ENCODE data around the gene NR4A2.
A peak's percentile ranks its signal among the peaks of the same experiment; 100 is the strongest.
"Not testable (repeated sequence)": the region's sequence is repeated elsewhere in the genome, so short reads cannot be mapped to it uniquely, and the experiment has no call there.

NR4A2 gene

DNA sequence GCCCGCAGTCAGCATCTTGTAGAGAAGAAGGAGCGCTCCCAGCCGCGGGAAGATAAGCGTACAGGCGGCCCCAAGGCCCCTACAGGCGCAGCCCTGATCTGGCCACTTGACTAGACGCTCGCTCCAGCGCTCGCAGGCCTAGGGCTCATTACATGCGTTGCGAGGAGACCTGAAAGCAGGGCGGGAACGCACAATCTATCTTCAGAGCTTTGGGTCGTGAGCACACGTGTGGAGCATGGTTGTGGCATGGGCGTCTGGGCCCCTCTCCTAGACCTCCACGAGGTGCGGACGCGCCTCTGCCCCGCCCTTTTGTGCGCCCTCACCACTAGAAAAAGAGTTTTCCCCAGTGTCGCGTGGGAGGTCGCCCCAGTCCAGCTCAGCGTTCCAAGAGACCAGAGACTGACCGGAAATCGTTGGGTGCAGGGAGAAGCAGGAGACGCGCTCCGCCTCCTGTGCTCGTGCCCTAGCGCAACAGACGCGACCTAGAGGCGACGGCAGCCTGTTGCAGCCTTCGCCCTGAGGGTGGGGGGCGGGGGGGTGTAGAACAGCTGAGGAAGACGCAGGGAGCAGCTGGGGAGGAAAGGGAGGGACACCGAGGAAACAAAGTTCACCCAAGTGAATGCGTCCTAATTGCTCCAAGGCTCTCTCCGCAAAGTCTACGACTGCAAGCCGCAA is 12.6 kb downstream of the NR4A2 start:
- peaks cover 17% of the 10 kb centered on the region for H3K27me3 ChIP-seq (ENCODE audit: insufficient read depth, low read length)
- H2AFZ ChIP-seq (ENCODE audit: low read length, unreplicated experiment), result peak overlapping the region; percentile 73
- H3K79me2 ChIP-seq (ENCODE audit: control insufficient read depth, insufficient read depth, low read length, unreplicated experiment), result no peaks in the 10 kb centered on the region
- peak overlapping the region; percentile 59; the same call in 1 of the 2 replicates for H3K27ac ChIP-seq (ENCODE audit: low read depth, low read length)
- H3K4me1 ChIP-seq (ENCODE audit: control insufficient read depth, insufficient read depth, low read length, unreplicated experiment), result peaks cover 3% of the 10 kb centered on the region
- peak overlapping the region; percentile 85 for H3K4me3 ChIP-seq (ENCODE audit: low read depth, low read length)
- H3K36me3 ChIP-seq (ENCODE audit: insufficient read depth, low read length), result no peaks in the 10 kb centered on the region

DNA sequence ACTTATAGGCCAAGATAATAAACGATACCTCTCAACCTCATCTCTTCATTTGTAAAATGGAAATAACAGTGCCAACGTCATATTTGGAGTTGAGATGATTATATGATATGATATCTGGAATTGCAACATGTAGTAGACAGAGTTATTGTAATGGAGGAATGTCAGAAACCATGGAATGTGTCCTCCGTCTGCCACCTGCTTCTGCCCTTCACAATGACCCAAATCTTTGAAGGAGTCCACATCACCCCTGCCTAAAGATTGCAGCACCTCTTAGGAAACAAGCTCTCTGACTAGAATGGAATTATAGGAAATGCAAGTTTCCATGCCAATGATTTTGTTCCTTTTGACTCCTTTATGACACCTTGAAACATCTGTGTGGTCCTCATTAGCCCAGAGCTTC is 14.9 kb downstream of the NR4A2 start:
- no peaks in the 10 kb centered on the region for H3K36me3 ChIP-seq (ENCODE audit: insufficient read depth, low read length)
- no peak overlapping the region for H2AFZ ChIP-seq (ENCODE audit: low read length, unreplicated experiment)
- peaks cover 3% of the 10 kb centered on the region for H3K4me1 ChIP-seq (ENCODE audit: control insufficient read depth, insufficient read depth, low read length, unreplicated experiment)
- no peaks in the 10 kb centered on the region for H3K79me2 ChIP-seq (ENCODE audit: control insufficient read depth, insufficient read depth, low read length, unreplicated experiment)
- no peak overlapping the region for H3K27ac ChIP-seq (ENCODE audit: low read depth, low read length)
- H3K27me3 ChIP-seq (ENCODE audit: insufficient read depth, low read length), result peaks cover 10% of the 10 kb centered on the region
- H3K4me3 ChIP-seq (ENCODE audit: low read depth, low read length), result no peak overlapping the region

DNA sequence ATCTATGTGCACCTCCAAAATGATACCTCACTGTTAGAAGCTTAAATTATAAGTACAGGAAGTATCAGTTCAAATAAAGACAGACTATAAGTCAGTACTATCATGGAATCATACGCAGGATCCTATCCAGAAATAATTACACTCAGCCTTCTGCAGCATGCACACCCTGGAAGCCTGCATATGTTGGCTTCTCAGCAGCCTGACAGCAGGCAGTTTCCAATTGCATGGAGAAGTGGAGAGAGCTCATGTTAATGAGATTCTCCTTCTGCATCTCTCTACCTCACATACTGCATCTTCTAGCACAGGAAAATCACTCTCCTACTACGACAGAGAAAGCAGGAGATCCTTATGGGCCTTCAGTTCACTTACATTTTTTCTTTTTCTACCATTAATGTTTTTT is 20.5 kb downstream of the NR4A2 start:
- H3K79me2 ChIP-seq (ENCODE audit: control insufficient read depth, insufficient read depth, low read length, unreplicated experiment), result no peaks in the 10 kb centered on the region
- H3K4me3 ChIP-seq (ENCODE audit: low read depth, low read length), result no peak overlapping the region
- no peak overlapping the region for H3K27ac ChIP-seq (ENCODE audit: low read depth, low read length)
- no peaks in the 10 kb centered on the region for H3K4me1 ChIP-seq (ENCODE audit: control insufficient read depth, insufficient read depth, low read length, unreplicated experiment)
- peaks cover 5% of the 10 kb centered on the region; the same call in 1 of the 2 replicates for H3K27me3 ChIP-seq (ENCODE audit: insufficient read depth, low read length)
- H2AFZ ChIP-seq (ENCODE audit: low read length, unreplicated experiment), result no peak overlapping the region
- no peaks in the 10 kb centered on the region for H3K36me3 ChIP-seq (ENCODE audit: insufficient read depth, low read length)

DNA sequence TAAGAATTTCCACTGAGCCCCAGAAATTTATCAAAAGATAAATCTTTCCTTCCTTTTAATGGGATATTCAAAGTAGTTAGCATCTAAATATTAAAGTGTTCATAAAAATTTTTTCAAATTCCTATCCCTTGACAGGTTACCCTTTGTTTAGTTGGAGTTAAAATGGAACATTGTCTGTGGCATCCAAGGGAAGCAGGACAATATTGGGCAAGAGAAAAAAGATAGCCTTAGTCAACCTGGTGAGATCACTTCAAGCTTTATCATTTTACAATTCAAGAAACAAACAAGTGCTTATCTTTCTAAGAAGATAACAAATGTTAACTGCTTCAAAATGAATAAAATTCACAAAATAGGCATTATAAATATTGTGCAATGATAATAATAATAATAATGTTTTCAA is 21.7 kb downstream of the NR4A2 start:
- no peaks in the 10 kb centered on the region for H3K79me2 ChIP-seq (ENCODE audit: control insufficient read depth, insufficient read depth, low read length, unreplicated experiment)
- peaks cover 5% of the 10 kb centered on the region; the same call in 1 of the 2 replicates for H3K27me3 ChIP-seq (ENCODE audit: insufficient read depth, low read length)
- no peak overlapping the region for H3K4me3 ChIP-seq (ENCODE audit: low read depth, low read length)
- H3K27ac ChIP-seq (ENCODE audit: low read depth, low read length), result no peak overlapping the region
- no peak overlapping the region for H2AFZ ChIP-seq (ENCODE audit: low read length, unreplicated experiment)
- no peaks in the 10 kb centered on the region for H3K36me3 ChIP-seq (ENCODE audit: insufficient read depth, low read length)
- H3K4me1 ChIP-seq (ENCODE audit: control insufficient read depth, insufficient read depth, low read length, unreplicated experiment), result no peaks in the 10 kb centered on the region

DNA sequence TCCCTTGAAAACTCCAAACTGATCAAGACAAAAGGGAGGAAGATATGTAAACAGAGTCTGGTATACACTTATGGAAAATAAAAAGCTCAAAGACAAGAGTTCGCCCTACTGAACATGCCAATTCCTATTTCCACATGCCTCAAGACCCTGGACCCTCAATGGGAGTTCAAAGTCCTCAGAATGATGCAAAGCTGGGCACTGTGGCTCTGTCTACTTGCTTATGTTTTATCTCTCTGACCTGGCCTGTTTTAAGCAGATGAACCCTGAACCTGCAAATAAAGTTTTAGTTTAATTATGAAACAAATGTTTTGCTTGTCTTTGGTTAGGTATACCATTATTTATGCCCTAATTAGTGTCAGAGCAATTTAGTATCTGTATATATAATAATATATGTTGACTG is 22.6 kb downstream of the NR4A2 start:
- no peak overlapping the region for H3K27ac ChIP-seq (ENCODE audit: low read depth, low read length)
- no peaks in the 10 kb centered on the region for H3K4me1 ChIP-seq (ENCODE audit: control insufficient read depth, insufficient read depth, low read length, unreplicated experiment)
- peaks cover 5% of the 10 kb centered on the region; the same call in 1 of the 2 replicates for H3K27me3 ChIP-seq (ENCODE audit: insufficient read depth, low read length)
- H3K79me2 ChIP-seq (ENCODE audit: control insufficient read depth, insufficient read depth, low read length, unreplicated experiment), result no peaks in the 10 kb centered on the region
- no peaks in the 10 kb centered on the region for H3K36me3 ChIP-seq (ENCODE audit: insufficient read depth, low read length)
- H2AFZ ChIP-seq (ENCODE audit: low read length, unreplicated experiment), result no peak overlapping the region
- no peak overlapping the region for H3K4me3 ChIP-seq (ENCODE audit: low read depth, low read length)

DNA sequence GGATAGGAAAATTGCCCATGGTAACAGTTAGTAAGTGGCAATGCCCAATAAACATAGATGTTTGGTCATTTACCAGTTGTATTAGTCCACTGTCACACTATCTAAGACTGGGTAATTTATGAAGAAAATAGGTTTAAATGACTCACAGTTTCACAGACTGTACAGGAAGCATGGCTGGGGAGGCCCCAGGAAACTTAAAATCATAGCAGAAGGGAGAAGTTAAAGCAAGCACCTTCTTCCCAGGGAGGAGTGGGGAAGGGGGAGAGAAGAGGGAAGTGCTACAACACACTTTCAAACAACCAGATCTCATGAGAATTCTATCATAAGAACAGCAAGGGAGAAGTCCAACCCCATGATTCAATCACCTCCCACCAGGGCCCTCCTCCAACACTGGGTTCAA is 23.4 kb downstream of the NR4A2 start:
- Histone ChIP-seq H3K4me1 (ENCODE audit: control insufficient read depth, insufficient read depth, low read length, unreplicated experiment) (no peaks in the 10 kb centered on the region), H3K4me3 (ENCODE audit: low read depth, low read length) (no peak overlapping the region), H3K27ac (ENCODE audit: low read depth, low read length) (no peak overlapping the region), H3K36me3 (ENCODE audit: insufficient read depth, low read length) (no peaks in the 10 kb centered on the region), H3K27me3 (ENCODE audit: insufficient read depth, low read length) (peaks cover 5% of the 10 kb centered on the region; the same call in 1 of the 2 replicates), H3K79me2 (ENCODE audit: control insufficient read depth, insufficient read depth, low read length, unreplicated experiment) (no peaks in the 10 kb centered on the region), H2AFZ (ENCODE audit: low read length, unreplicated experiment) (no peak overlapping the region)

DNA sequence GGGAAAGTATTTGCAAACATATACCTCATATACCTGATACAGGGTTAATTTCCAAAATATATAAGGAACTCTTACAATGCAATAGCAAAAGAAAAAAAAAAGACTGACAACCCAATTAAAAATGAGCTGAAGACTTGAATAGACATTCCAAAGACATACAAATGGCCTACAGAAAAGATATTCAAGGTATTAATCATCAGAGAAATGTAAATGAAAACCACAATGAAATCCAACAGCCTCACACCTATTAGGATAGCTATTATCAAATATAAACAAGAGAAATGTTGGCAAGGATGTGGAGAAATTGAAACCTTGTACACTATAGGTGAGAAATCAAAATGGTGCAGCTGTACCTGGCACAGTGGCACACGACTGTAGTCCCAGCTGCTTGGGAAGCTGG is 25.7 kb downstream of the NR4A2 start:
- Histone ChIP-seq H3K27me3 (ENCODE audit: insufficient read depth, low read length) (peaks cover 5% of the 10 kb centered on the region; the same call in 1 of the 2 replicates), H3K79me2 (ENCODE audit: control insufficient read depth, insufficient read depth, low read length, unreplicated experiment) (no peaks in the 10 kb centered on the region), H3K4me3 (ENCODE audit: low read depth, low read length) (no peak overlapping the region), H2AFZ (ENCODE audit: low read length, unreplicated experiment) (no peak overlapping the region), H3K36me3 (ENCODE audit: insufficient read depth, low read length) (no peaks in the 10 kb centered on the region), H3K27ac (ENCODE audit: low read depth, low read length) (no peak overlapping the region), H3K4me1 (ENCODE audit: control insufficient read depth, insufficient read depth, low read length, unreplicated experiment) (no peaks in the 10 kb centered on the region)

DNA sequence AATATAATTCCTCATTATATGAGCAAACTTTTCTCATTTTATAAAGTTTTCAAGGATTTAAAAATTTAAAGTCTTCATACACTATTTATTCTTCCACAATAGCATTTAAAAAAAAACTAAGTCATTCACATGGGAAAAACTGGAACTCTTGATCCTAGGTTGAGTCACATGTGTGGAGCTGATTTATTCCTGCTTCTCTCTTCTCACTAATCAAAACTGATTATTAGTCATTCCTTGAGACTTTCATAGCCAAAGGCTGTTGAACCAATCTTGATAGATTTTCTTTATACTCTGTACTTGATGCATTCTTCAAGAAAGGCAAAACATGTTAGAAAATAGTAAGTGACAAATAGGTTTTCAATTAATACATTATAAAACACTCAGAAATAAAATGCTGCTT is 27.4 kb downstream of the NR4A2 start:
- Histone ChIP-seq H3K4me1 (ENCODE audit: control insufficient read depth, insufficient read depth, low read length, unreplicated experiment) (no peaks in the 10 kb centered on the region), H3K4me3 (ENCODE audit: low read depth, low read length) (no peak overlapping the region), H3K79me2 (ENCODE audit: control insufficient read depth, insufficient read depth, low read length, unreplicated experiment) (no peaks in the 10 kb centered on the region), H2AFZ (ENCODE audit: low read length, unreplicated experiment) (no peak overlapping the region), H3K36me3 (ENCODE audit: insufficient read depth, low read length) (no peaks in the 10 kb centered on the region), H3K27me3 (ENCODE audit: insufficient read depth, low read length) (peaks cover 10% of the 10 kb centered on the region; the same call in 1 of the 2 replicates), H3K27ac (ENCODE audit: low read depth, low read length) (no peak overlapping the region)

DNA sequence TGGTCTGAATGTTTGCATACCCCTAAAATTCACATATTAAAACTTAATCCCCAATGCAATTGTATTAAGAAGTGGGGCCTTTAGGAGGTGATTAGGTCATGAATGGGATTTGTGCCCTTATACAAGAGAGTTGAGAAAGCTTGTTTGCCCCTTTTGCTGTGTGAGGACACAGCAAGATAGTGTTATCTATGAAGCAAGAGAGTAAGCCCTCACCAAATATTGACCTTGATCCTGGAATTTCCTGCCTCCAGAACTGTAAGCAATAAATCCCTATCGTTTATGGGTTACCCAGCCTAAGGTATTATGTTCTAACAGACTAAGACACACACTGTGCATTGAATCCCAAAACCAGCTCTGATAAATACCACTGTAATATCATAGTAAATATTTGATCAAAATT is 32.2 kb downstream of the NR4A2 start:
- H2AFZ ChIP-seq (ENCODE audit: low read length, unreplicated experiment), result no peak overlapping the region
- no peak overlapping the region for H3K27ac ChIP-seq (ENCODE audit: low read depth, low read length)
- H3K79me2 ChIP-seq (ENCODE audit: control insufficient read depth, insufficient read depth, low read length, unreplicated experiment), result no peaks in the 10 kb centered on the region
- H3K36me3 ChIP-seq (ENCODE audit: insufficient read depth, low read length), result no peaks in the 10 kb centered on the region
- H3K4me3 ChIP-seq (ENCODE audit: low read depth, low read length), result no peak overlapping the region
- H3K4me1 ChIP-seq (ENCODE audit: control insufficient read depth, insufficient read depth, low read length, unreplicated experiment), result no peaks in the 10 kb centered on the region
- H3K27me3 ChIP-seq (ENCODE audit: insufficient read depth, low read length), result peaks cover 14% of the 10 kb centered on the region; the same call in 1 of the 2 replicates

DNA sequence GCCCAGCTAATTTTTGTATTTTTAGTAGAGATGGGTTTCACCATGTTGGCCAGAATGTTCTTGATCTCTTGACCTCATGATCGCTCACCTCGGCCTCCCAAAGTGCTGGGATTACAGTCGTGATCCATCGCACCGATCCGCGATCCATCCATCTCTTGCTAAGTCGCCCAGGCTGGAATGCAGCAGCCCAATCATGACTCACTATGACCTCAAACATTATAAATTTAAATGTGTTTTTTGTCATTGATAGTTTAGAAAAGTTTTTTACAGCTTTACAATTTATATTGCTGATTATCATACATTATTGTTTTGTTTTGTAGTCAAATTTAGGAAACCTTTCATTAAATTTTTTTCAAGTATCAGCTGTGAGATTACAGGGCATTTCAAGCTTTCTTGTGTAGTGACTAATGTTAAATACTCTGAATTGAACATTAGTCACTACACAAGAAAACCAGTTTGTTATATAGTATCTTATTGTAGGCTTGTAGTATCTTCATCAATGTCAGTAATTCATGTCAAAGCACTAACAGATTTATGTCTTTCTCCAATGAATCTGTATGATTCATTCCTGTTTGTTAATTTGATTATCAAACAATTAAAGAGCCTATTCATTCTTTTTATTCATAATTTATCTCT is 37.5 kb downstream of the NR4A2 start:
- no peak overlapping the region for H2AFZ ChIP-seq (ENCODE audit: low read length, unreplicated experiment)
- no peak overlapping the region for H3K4me3 ChIP-seq (ENCODE audit: low read depth, low read length)
- no peaks in the 10 kb centered on the region for H3K4me1 ChIP-seq (ENCODE audit: control insufficient read depth, insufficient read depth, low read length, unreplicated experiment)

DNA sequence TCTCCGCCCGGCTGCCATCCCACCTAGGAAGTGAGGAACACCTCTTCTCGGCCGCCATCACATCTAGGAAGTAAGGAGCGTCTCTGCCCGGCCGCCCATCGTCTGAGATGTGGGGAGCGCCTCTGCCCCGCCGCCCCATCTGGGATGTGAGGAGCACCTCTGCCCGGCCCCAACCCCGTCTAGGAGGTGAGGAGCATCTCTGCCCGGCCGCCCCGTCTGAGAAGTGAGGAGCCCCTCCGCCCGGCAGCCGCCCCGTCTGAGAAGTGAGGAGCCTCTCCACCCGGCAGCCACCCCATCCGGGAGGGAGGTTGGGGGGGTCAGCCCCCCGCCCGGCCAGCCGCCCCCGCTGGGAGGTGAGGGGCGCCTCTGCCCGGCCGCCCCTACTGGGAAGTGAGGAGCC is 39.1 kb downstream of the NR4A2 start:
- H3K4me1 ChIP-seq (ENCODE audit: control insufficient read depth, insufficient read depth, low read length, unreplicated experiment); H3K27ac ChIP-seq (ENCODE audit: low read depth, low read length); H3K4me3 ChIP-seq (ENCODE audit: low read depth, low read length); H3K27me3 ChIP-seq (ENCODE audit: insufficient read depth, low read length); H3K79me2 ChIP-seq (ENCODE audit: control insufficient read depth, insufficient read depth, low read length, unreplicated experiment); H2AFZ ChIP-seq (ENCODE audit: low read length, unreplicated experiment); H3K36me3 ChIP-seq (ENCODE audit: insufficient read depth, low read length): not testable (repeated sequence)

More for the DNA sequence above, 37.5 kb downstream of the NR4A2 start:
- H3K27me3 ChIP-seq (ENCODE audit: insufficient read depth, low read length), result peaks cover 9% of the 10 kb centered on the region; the same call in 1 of the 2 replicates
- no peak overlapping the region for H3K27ac ChIP-seq (ENCODE audit: low read depth, low read length)
- H3K79me2 ChIP-seq (ENCODE audit: control insufficient read depth, insufficient read depth, low read length, unreplicated experiment), result no peaks in the 10 kb centered on the region
- H3K36me3 ChIP-seq (ENCODE audit: insufficient read depth, low read length), result no peaks in the 10 kb centered on the region

Data from ACC112 (cell line).